Measurements from ENCODE around the gene COL8A2. TPM values are rescaled to one million over a fixed set of nuclear protein-coding genes. Genes with fewer than 3 reads are reported as not detected.

COL8A2 gene
- polyA plus RNA-seq, 1 experiment: 6.8 TPM

- Histone ChIP-seq H3K4me3 (ENCODE audit: low read depth, low read length) (no peak overlapping the region), H3K36me3 (ENCODE audit: control insufficient read depth, insufficient read depth, low read length) (peaks cover 1% of the 10 kb centered on the region; the same call in 1 of the 2 replicates), H3K27me3 (ENCODE audit: control insufficient read depth, insufficient read depth, low read length) (no peaks in the 10 kb centered on the region)
- ChIA-PET CTCF (interaction anchor here (1.1 to 6.9 kb wide), 3 partner anchors 14 to 305 kb away, joined by 3 to 71 read pairs (median 6); no protein-coding TSS in a partner anchor), POLR2A (no interaction called here)
- TF ChIP-seq CTCF (IDR thresholded peaks at IDR 0.05; ENCODE audit: insufficient read depth, low read depth, low read length): no peak
- no peak for DNase-seq (ENCODE audit: low read depth)
Measured at GRCh38 chr1:36114371-36114770, 10.7 kb downstream of the COL8A2 start.

GRCh38 chr1:36112823-36113222 lies 12.2 kb downstream of the COL8A2 start:
- TF ChIP-seq CTCF (IDR thresholded peaks at IDR 0.05; ENCODE audit: insufficient read depth, low read depth, low read length): no peak
- Histone ChIP-seq H3K27me3 (ENCODE audit: control insufficient read depth, insufficient read depth, low read length) (no peaks in the 10 kb centered on the region), H3K36me3 (ENCODE audit: control insufficient read depth, insufficient read depth, low read length) (peaks cover 1% of the 10 kb centered on the region; the same call in 1 of the 2 replicates), H3K4me3 (ENCODE audit: low read depth, low read length) (no peak overlapping the region)
- CTCF ChIA-PET: interaction anchor here (0.5 to 1.0 kb wide), 2 partner anchors 16 to 143 kb away, joined by 3 read pairs; no protein-coding TSS in a partner anchor
- POLR2A ChIA-PET: no interaction called here
- no peak for DNase-seq (ENCODE audit: low read depth)

- CTCF ChIA-PET: interaction anchor here (0.6 to 17.9 kb wide), 4 partner anchors 9 to 39 kb away, joined by 3 to 382 read pairs (median 4); no protein-coding TSS in a partner anchor
- no peaks in the 10 kb centered on the region for H3K27me3 ChIP-seq (ENCODE audit: control insufficient read depth, insufficient read depth, low read length)
- POLR2A ChIA-PET: interaction anchor here (0.6 kb wide), 1 partner anchor 21 kb away, joined by 7 read pairs; no protein-coding TSS in a partner anchor
- DNase-seq (ENCODE audit: low read depth): no peak
- peaks cover 1% of the 10 kb centered on the region; the same call in 1 of the 2 replicates for H3K36me3 ChIP-seq (ENCODE audit: control insufficient read depth, insufficient read depth, low read length)
- no peak overlapping the region for H3K4me3 ChIP-seq (ENCODE audit: low read depth, low read length)
- no peak for TF ChIP-seq CTCF (IDR thresholded peaks at IDR 0.05; ENCODE audit: insufficient read depth, low read depth, low read length)
Measured at GRCh38 chr1:36111151-36111550, 13.9 kb downstream of the COL8A2 start.

GRCh38 chr1:36109041-36109679 lies 15.9 kb downstream of the COL8A2 start:
- ChIA-PET POLR2A (no interaction called here), CTCF (interaction anchor here (1.3 to 17.9 kb wide), 2 partner anchors 9 to 24 kb away, joined by 4 to 382 read pairs; no protein-coding TSS in a partner anchor)
- Histone ChIP-seq H3K36me3 (ENCODE audit: control insufficient read depth, insufficient read depth, low read length) (peaks cover 1% of the 10 kb centered on the region; the same call in 1 of the 2 replicates), H3K27me3 (ENCODE audit: control insufficient read depth, insufficient read depth, low read length) (no peaks in the 10 kb centered on the region), H3K4me3 (ENCODE audit: low read depth, low read length) (no peak overlapping the region)
- no peak for TF ChIP-seq CTCF (IDR thresholded peaks at IDR 0.05; ENCODE audit: insufficient read depth, low read depth, low read length)
- no peak for DNase-seq (ENCODE audit: low read depth)

- Histone ChIP-seq H3K27me3 (ENCODE audit: control insufficient read depth, insufficient read depth, low read length) (no peaks in the 10 kb centered on the region), H3K36me3 (ENCODE audit: control insufficient read depth, insufficient read depth, low read length) (peaks cover 1% of the 10 kb centered on the region; the same call in 1 of the 2 replicates), H3K4me3 (ENCODE audit: low read depth, low read length) (no peak overlapping the region)
- DNase-seq (ENCODE audit: low read depth): peak; percentile 71
- CTCF ChIA-PET: interaction anchor here (1.2 to 17.9 kb wide), 4 partner anchors 9 to 79 kb away, joined by 3 to 382 read pairs (median 6); no protein-coding TSS in a partner anchor
- POLR2A ChIA-PET: no interaction called here
- no peak for TF ChIP-seq CTCF (IDR thresholded peaks at IDR 0.05; ENCODE audit: insufficient read depth, low read depth, low read length)
Measured at GRCh38 chr1:36108314-36108713, 16.7 kb downstream of the COL8A2 start.
